Upper lobe of right lung (tissue), 1 donor: ENCODE data around the gene ADRB2. TPM values are rescaled to one million over a fixed set of nuclear protein-coding genes. Genes with fewer than 3 reads are reported as not detected.
A peak's percentile ranks its signal among the peaks of the same experiment; 100 is the strongest.

Experiments used
- ATAC-seq: fragments of 200-7000 bp; cut with Tn5 transposase; one replicate; pipeline ENCODE4 v1.9.1; 2020; ENCODE audit warnings: mild to moderate bottlenecking, moderate library complexity
- DNase-seq: peaks from one replicate; pipeline ENCODE4 v3.0.0-alpha.2; 2020
- H3K27ac ChIP-seq: fragments of 200-600 bp; one replicate; pipeline ENCODE4 v1.8.0; 2022
- H3K27me3 ChIP-seq: fragments of 200-600 bp; one replicate; pipeline ENCODE4 v1.8.0; 2022; ENCODE audit warnings: mild to moderate bottlenecking
- H3K36me3 ChIP-seq: fragments of 200-600 bp; one replicate; pipeline ENCODE4 v1.8.0; 2022
- H3K4me1 ChIP-seq: fragments of 200-600 bp; one replicate; pipeline ENCODE4 v1.8.0; 2022
- H3K4me3 ChIP-seq: fragments of 200-600 bp; one replicate; pipeline ENCODE4 v1.8.0; 2022; ENCODE audit warnings: mild to moderate bottlenecking
- H3K9me3 ChIP-seq: fragments of 200-600 bp; one replicate; pipeline ENCODE4 v1.8.0; 2022
- CTCF ChIP-seq: fragments of 200-600 bp; IDR thresholded peaks from one replicate; pipeline ENCODE4 v1.8.0; 2022; ENCODE audit warnings: antibody characterized with exemption
- intact Hi-C: fragments of 100-400 bp; cut with DNase I; formaldehyde crosslinking; loops from one replicate; pipeline ENCODE4 v1.11.0; 2022
- total RNA-seq: library from RNA; stranded (reverse); fragmentation: NEBNext Ultra II Directional; extraction: Animal tissue kit (Norgen Biotek cat#: 25700); gene quantifications from one replicate; pipeline ENCODE4 v1.2.1, GENCODE V29; 2021
- donor health status: DM: no; HTN: yes; CAD: no; lungs with severe emphysema.

The ADRB2 gene
- total RNA-seq, 1 donor from 2014 or later = 28.0 TPM

- H3K4me1 ChIP-seq = peaks cover 16% of the 10 kb centered on the region
- DNase-seq (no peak), ATAC-seq (no peak)
- no peaks in the 10 kb centered on the region for H3K27me3 ChIP-seq
- TF ChIP-seq CTCF = no peak
- peak overlapping the region; percentile 32 for H3K27ac ChIP-seq
- peaks cover 5% of the 10 kb centered on the region for H3K36me3 ChIP-seq
- no peaks in the 10 kb centered on the region for H3K9me3 ChIP-seq
- H3K4me3 ChIP-seq = no peak overlapping the region
- intact Hi-C loops = no loop called here
Observed at GRCh38 chr5:148838357-148838756, 11.9 kb downstream of the ADRB2 start.

- DNase-seq (no peak), ATAC-seq (no peak)
- Histone ChIP-seq H3K9me3 (no peaks in the 10 kb centered on the region), H3K4me3 (no peak overlapping the region), H3K4me1 (peaks cover 11% of the 10 kb centered on the region), H3K36me3 (peaks cover 5% of the 10 kb centered on the region), H3K27me3 (no peaks in the 10 kb centered on the region), H3K27ac (no peak overlapping the region)
- no peak for TF ChIP-seq CTCF
- intact Hi-C loops = no loop called here
Observed at GRCh38 chr5:148839960-148840359, 13.5 kb downstream of the ADRB2 start.

- Histone ChIP-seq H3K27me3 (no peaks in the 10 kb centered on the region), H3K27ac (no peak overlapping the region), H3K4me3 (no peak overlapping the region), H3K36me3 (peaks cover 5% of the 10 kb centered on the region), H3K4me1 (peaks cover 9% of the 10 kb centered on the region), H3K9me3 (no peaks in the 10 kb centered on the region)
- no peak for TF ChIP-seq CTCF
- intact Hi-C loops = no loop called here
- ATAC-seq (no peak), DNase-seq (no peak)
Observed at GRCh38 chr5:148840531-148840930, 14.1 kb downstream of the ADRB2 start.

- ATAC-seq (no peak), DNase-seq (no peak)
- TF ChIP-seq CTCF = no peak
- H3K27ac ChIP-seq = no peak overlapping the region
- peaks cover 9% of the 10 kb centered on the region for H3K4me1 ChIP-seq
- H3K27me3 ChIP-seq = no peaks in the 10 kb centered on the region
- H3K4me3 ChIP-seq = no peak overlapping the region
- no peaks in the 10 kb centered on the region for H3K9me3 ChIP-seq
- peaks cover 5% of the 10 kb centered on the region for H3K36me3 ChIP-seq
- intact Hi-C loops = no loop called here
Observed at GRCh38 chr5:148841519-148841918, 15.1 kb downstream of the ADRB2 start.

GRCh38 chr5:148842161-148842560, 15.8 kb downstream of the ADRB2 start:
- no peaks in the 10 kb centered on the region for H3K9me3 ChIP-seq
- ATAC-seq (no peak), DNase-seq (no peak)
- H3K36me3 ChIP-seq = peaks cover 5% of the 10 kb centered on the region
- TF ChIP-seq CTCF = no peak
- no peak overlapping the region for H3K4me3 ChIP-seq
- no peaks in the 10 kb centered on the region for H3K27me3 ChIP-seq
- intact Hi-C loops = no loop called here
- H3K27ac ChIP-seq = no peak overlapping the region
- H3K4me1 ChIP-seq = peaks cover 9% of the 10 kb centered on the region
